PC-3 (cell line): ENCODE measurements around the gene CHI3L1. TPM values are rescaled to one million over a fixed set of nuclear protein-coding genes. Genes with fewer than 3 reads are reported as not detected.

Experiments used
- ATAC-seq: fragments of 200-7000 bp; cut with Tn5 transposase; 2 replicates; pipeline ENCODE4 v1.9.1; 2020; ENCODE audit warnings: mild to moderate bottlenecking, moderate library complexity
- BruUV-seq: library from RNA; stranded (reverse); fragments of 400-500 nt; replicated peaks from 2 replicates; lab custom pipeline; 2021; lab: Mats Ljungman, UMichigan
- CTCF ChIA-PET: fragments of 300-600 bp; sonication (Branson Sonifier 250); formaldehyde crosslinking; loops from one replicate; lab custom pipeline; 2022; ENCODE audit warnings: antibody characterized with exemption; lab: Charles Lee
- POLR2A ChIA-PET: fragments of 300-600 bp; sonication (Branson Sonifier 250); formaldehyde crosslinking; loops from one replicate; lab custom pipeline; 2022; ENCODE audit warnings: antibody characterized with exemption; ENCODE audit not compliant: unreplicated experiment; lab: Charles Lee
- DNase-seq: peaks from one replicate; pipeline ENCODE4 v3.0.0-alpha.2; 2015
- H2AFZ ChIP-seq: fragments of 300-600 bp; sonication (generic); 2 replicates; pipeline ENCODE4 v1.6.0; 2016; ENCODE audit warnings: antibody characterized with exemption, low read length
- H3F3A ChIP-seq: fragments of 300-600 bp; sonication (generic); one replicate; pipeline ENCODE4 v1.6.0; 2017; ENCODE audit warnings: antibody characterized with exemption, low read length, control low read depth, mild to moderate bottlenecking; ENCODE audit not compliant: unreplicated experiment
- H3K27ac ChIP-seq: fragments of 300-600 bp; sonication (generic); 2 replicates; pipeline ENCODE4 v1.5.1; 2016; ENCODE audit warnings: mild to moderate bottlenecking, low read length
- H3K27me3 ChIP-seq: fragments of 300-600 bp; sonication (generic); 2 replicates; pipeline ENCODE4 v1.6.1; 2016; ENCODE audit warnings: low read length, mixed read lengths
- H3K36me3 ChIP-seq: fragments of 300-600 bp; sonication (generic); 2 replicates; pipeline ENCODE4 v1.6.1; 2016; ENCODE audit warnings: low read depth, mixed run types, low read length, mixed read lengths
- H3K4me1 ChIP-seq: fragments of 300-600 bp; sonication (generic); 2 replicates; pipeline ENCODE4 v1.5.1; 2016; ENCODE audit warnings: low read length; ENCODE audit not compliant: insufficient read depth
- H3K4me2 ChIP-seq: fragments of 300-600 bp; sonication (generic); 2 replicates; pipeline ENCODE4 v1.6.0; 2016; ENCODE audit warnings: low read length
- H3K4me3 ChIP-seq: fragments of 300-600 bp; sonication (generic); 2 replicates; pipeline ENCODE4 v1.5.1; 2016; ENCODE audit warnings: mild to moderate bottlenecking, low read length, mixed read lengths
- H3K79me2 ChIP-seq: fragments of 300-600 bp; sonication (generic); 2 replicates; pipeline ENCODE4 v1.6.1; 2017; ENCODE audit warnings: low read length, mixed read lengths
- H3K9ac ChIP-seq: fragments of 300-600 bp; sonication (generic); 2 replicates; pipeline ENCODE4 v1.6.0; 2016; ENCODE audit warnings: mild to moderate bottlenecking, low read length
- H3K9me2 ChIP-seq: fragments of 300-600 bp; sonication (generic); replicated peaks from 2 replicates; pipeline ENCODE4 v1.6.1; 2016; ENCODE audit warnings: mixed run types, low read length, mixed read lengths
- H3K9me3 ChIP-seq: fragments of 300-600 bp; sonication (generic); 2 replicates; pipeline ENCODE4 v1.6.1; 2016; ENCODE audit warnings: low read length, mixed read lengths
- H4K20me1 ChIP-seq: fragments of 300-600 bp; sonication (generic); 2 replicates; pipeline ENCODE4 v1.6.1; 2016; ENCODE audit warnings: low read length, mixed read lengths
- CTCF ChIP-seq: fragments of 300-600 bp; sonication (generic); conservative IDR thresholded peaks from 2 replicates; pipeline ENCODE4 v1.5.1; 2017; ENCODE audit warnings: antibody characterized with exemption, low read depth, mild to moderate bottlenecking, low read length
- EZH2 ChIP-seq: fragments of 300-600 bp; sonication (generic); IDR thresholded peaks from one replicate; pipeline ENCODE4 v1.6.1; 2017; ENCODE audit warnings: antibody characterized with exemption, mild to moderate bottlenecking, low read length; ENCODE audit not compliant: unreplicated experiment
- EZH2phosphoT487 ChIP-seq: fragments of 300-600 bp; sonication (generic); IDR thresholded peaks from 2 replicates; pipeline ENCODE4 v1.6.1; 2018; ENCODE audit warnings: mild to moderate bottlenecking, antibody characterized with exemption, low read length, borderline replicate concordance
- intact Hi-C: fragments of 100-400 bp; cut with micrococcal nuclease; formaldehyde crosslinking; loops from 2 replicates; pipeline ENCODE4 v1.9.0; 2023
- total RNA-seq: library from RNA; depleted of rRNA; stranded (reverse); fragments of >200 nt; gene quantifications from 2 replicates; pipeline ENCODE4 v1.2.3, GENCODE V29; 2014; rRNA removed

CHI3L1 gene
- total RNA-seq, 1 experiment from 2014 or later: not detected

GRCh38 chr1:203130358-203130985 lies 56.0 kb downstream of the CHI3L1 start:
- intact Hi-C loops: no loop called here
- Histone ChIP-seq H3K36me3 (no peaks in the 10 kb centered on the region), H3K9me3 (no peaks in the 10 kb centered on the region), H3K9me2 (no peaks in the 10 kb centered on the region), H3K27me3 (peaks cover 24% of the 10 kb centered on the region), H3K79me2 (no peaks in the 10 kb centered on the region), H3K9ac (no peak overlapping the region), H4K20me1 (no peaks in the 10 kb centered on the region), H2AFZ (no peak overlapping the region), H3K27ac (no peak overlapping the region), H3K4me3 (no peak overlapping the region), H3K4me2 (no peak overlapping the region), H3K4me1 (0 out of 2 replicates have a peak, but pooled peaks cover under 1% of the 10 kb centered on the region), H3F3A (no peaks in the 10 kb centered on the region)
- CTCF ChIA-PET: no interaction called here
- DNase-seq (no peak), ATAC-seq (no peak)
- no TSS peak for BruUV-seq
- TF ChIP-seq CTCF (no peak), EZH2phosphoT487 (no peak), EZH2 (no peak)
- POLR2A ChIA-PET: no interaction called here

GRCh38 chr1:203129501-203130231 lies 56.8 kb downstream of the CHI3L1 start:
- Histone ChIP-seq H3K9ac (no peak overlapping the region), H4K20me1 (no peaks in the 10 kb centered on the region), H3K79me2 (no peaks in the 10 kb centered on the region), H3K27ac (no peak overlapping the region), H2AFZ (no peak overlapping the region), H3K9me2 (no peaks in the 10 kb centered on the region), H3K4me1 (no peaks in the 10 kb centered on the region), H3K36me3 (no peaks in the 10 kb centered on the region), H3K9me3 (no peaks in the 10 kb centered on the region), H3K4me2 (no peak overlapping the region), H3K4me3 (no peak overlapping the region), H3F3A (no peaks in the 10 kb centered on the region), H3K27me3 (peaks cover 24% of the 10 kb centered on the region)
- BruUV-seq: no TSS peak
- TF ChIP-seq CTCF: no peak
- TF ChIP-seq EZH2phosphoT487: no peak
- TF ChIP-seq EZH2: no peak
- DNase-seq: no peak
- CTCF ChIA-PET: no interaction called here
- ATAC-seq: no peak
- intact Hi-C loops: loop anchor here (5.0 kb wide), 1 partner anchor 92 kb away; no protein-coding TSS in a partner anchor
- POLR2A ChIA-PET: no interaction called here

Other genes starting within 250 kb of the CHI3L1 start
- gene ADIPOR1, start 228.4 kb downstream of the CHI3L1 start, total RNA-seq: 137 and 150 TPM in 2 replicates
- gene CYB5R1, start 219.4 kb downstream of the CHI3L1 start, total RNA-seq: 58.7 and 66.2 TPM in 2 replicates
- gene TMEM183A, start 179.3 kb downstream of the CHI3L1 start, total RNA-seq: 119 and 122 TPM in 2 replicates
- gene PPFIA4, start 160.2 kb downstream of the CHI3L1 start, total RNA-seq: 3.4 and 12.1 TPM in 2 replicates
- gene MYOG, start 100.7 kb downstream of the CHI3L1 start, total RNA-seq: not detected in 2 replicates
- 1.4 and 3.9 TPM in 2 replicates for gene ADORA1, start 59.0 kb downstream of the CHI3L1 start, total RNA-seq
- not detected in 2 replicates for gene MYBPH, start 10.9 kb downstream of the CHI3L1 start, total RNA-seq
- gene CHIT1, start 43.0 kb upstream of the CHI3L1 start, total RNA-seq: 0.06 TPM in 1 of 2 replicates, not detected in the other
- 2.2 and 2.4 TPM in 2 replicates for gene BTG2, start 118.8 kb upstream of the CHI3L1 start, total RNA-seq
- gene FMOD, start 164.4 kb upstream of the CHI3L1 start, total RNA-seq: not detected in 2 replicates